Neural cell (in vitro differentiated cells): ENCODE measurements around the gene ARMH3.

Experiments used
- EP300 ChIP-seq: fragments of 450-650 bp; conservative IDR thresholded peaks from 2 replicates; pipeline ENCODE4 v1.6.1; 2014; ENCODE audit warnings: antibody characterized with exemption, mild to moderate bottlenecking, moderate library complexity; ENCODE audit not compliant: poor library complexity, severe bottlenecking
- EZH2 ChIP-seq: fragments of 200-600, 300-800 bp; shearing (Covaris generic), sonication (generic); IDR thresholded peaks from 2 replicates; pipeline ENCODE4 v1.6.1; 2014; ENCODE audit warnings: antibody characterized with exemption, low read length, borderline replicate concordance, mild to moderate bottlenecking; ENCODE audit not compliant: insufficient read depth, poor library complexity, severe bottlenecking
- MXI1 ChIP-seq: fragments of 450-650 bp; conservative IDR thresholded peaks from 2 replicates; pipeline ENCODE4 v1.6.1; 2014; ENCODE audit warnings: antibody characterized with exemption, mild to moderate bottlenecking; ENCODE audit not compliant: poor library complexity, severe bottlenecking
- POLR2AphosphoS5 ChIP-seq: IDR thresholded peaks from 2 replicates; pipeline ENCODE4 v1.6.1; 2012
- RAD21 ChIP-seq: fragments of 450-650 bp; conservative IDR thresholded peaks from 2 replicates; pipeline ENCODE4 v1.6.1; 2014; ENCODE audit warnings: antibody characterized with exemption, mild to moderate bottlenecking, moderate library complexity
- SMC3 ChIP-seq: fragments of 450-650 bp; conservative IDR thresholded peaks from 2 replicates; pipeline ENCODE4 v1.6.1; 2014; ENCODE audit warnings: antibody characterized with exemption, mild to moderate bottlenecking, moderate library complexity; ENCODE audit not compliant: poor library complexity
- TAF1 ChIP-seq: IDR thresholded peaks from 2 replicates; pipeline ENCODE4 v1.6.1; 2012; ENCODE audit warnings: low read depth
- TF ChIP-seq, protein P1 (sequence below): fragments of 450-650 bp; IDR thresholded peaks from 2 replicates; pipeline ENCODE4 v1.5.1; 2014; ENCODE audit warnings: antibody characterized with exemption, mild to moderate bottlenecking, moderate library complexity; ENCODE audit not compliant: poor library complexity, severe bottlenecking

GRCh38 chr10:102024799-102025198 is 31.2 kb downstream of the ARMH3 start:
- TF ChIP-seq, protein P1, sequence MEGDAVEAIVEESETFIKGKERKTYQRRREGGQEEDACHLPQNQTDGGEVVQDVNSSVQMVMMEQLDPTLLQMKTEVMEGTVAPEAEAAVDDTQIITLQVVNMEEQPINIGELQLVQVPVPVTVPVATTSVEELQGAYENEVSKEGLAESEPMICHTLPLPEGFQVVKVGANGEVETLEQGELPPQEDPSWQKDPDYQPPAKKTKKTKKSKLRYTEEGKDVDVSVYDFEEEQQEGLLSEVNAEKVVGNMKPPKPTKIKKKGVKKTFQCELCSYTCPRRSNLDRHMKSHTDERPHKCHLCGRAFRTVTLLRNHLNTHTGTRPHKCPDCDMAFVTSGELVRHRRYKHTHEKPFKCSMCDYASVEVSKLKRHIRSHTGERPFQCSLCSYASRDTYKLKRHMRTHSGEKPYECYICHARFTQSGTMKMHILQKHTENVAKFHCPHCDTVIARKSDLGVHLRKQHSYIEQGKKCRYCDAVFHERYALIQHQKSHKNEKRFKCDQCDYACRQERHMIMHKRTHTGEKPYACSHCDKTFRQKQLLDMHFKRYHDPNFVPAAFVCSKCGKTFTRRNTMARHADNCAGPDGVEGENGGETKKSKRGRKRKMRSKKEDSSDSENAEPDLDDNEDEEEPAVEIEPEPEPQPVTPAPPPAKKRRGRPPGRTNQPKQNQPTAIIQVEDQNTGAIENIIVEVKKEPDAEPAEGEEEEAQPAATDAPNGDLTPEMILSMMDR: no peak
- TF ChIP-seq POLR2AphosphoS5: no peak
- TF ChIP-seq RAD21: no peak
- no peak for TF ChIP-seq EZH2
- no peak for TF ChIP-seq SMC3
- no peak for TF ChIP-seq TAF1
- TF ChIP-seq MXI1: no peak
- no peak for TF ChIP-seq EP300
